Activated CD8-positive, alpha-beta T cell treated with anti-CD3 and anti-CD28 coated beads for 36 hours (primary cell): ENCODE data around the gene SELENOI. TPM values are rescaled to one million over a fixed set of nuclear protein-coding genes. Genes with fewer than 3 reads are reported as not detected.

Source experiments
- ATAC-seq: fragments of 200-7000 bp; cut with Tn5 transposase; one replicate; pipeline ENCODE4 v1.10.0; 2021; ENCODE audit warnings: mild to moderate bottlenecking, moderate library complexity
- CTCF ChIA-PET: fragments of 350-600 bp; sonication (Branson Sonifier 250); formaldehyde crosslinking; loops from one replicate; lab custom pipeline; 2021; ENCODE audit warnings: antibody characterized with exemption; lab: Charles Lee
- POLR2A ChIA-PET: fragments of 350-600 bp; sonication (Branson Sonifier 250); formaldehyde crosslinking; loops from one replicate; lab custom pipeline; 2021; ENCODE audit warnings: antibody characterized with exemption; lab: Charles Lee
- DNase-seq: peaks from one replicate; pipeline ENCODE4 v3.0.0-alpha.2; 2020
- H3K27ac Mint-ChIP-seq: one replicate; pipeline ENCODE4 v1.8.0; 2021; ENCODE audit warnings: mild to moderate bottlenecking, mixed read lengths
- H3K27me3 Mint-ChIP-seq: one replicate; pipeline ENCODE4 v1.8.0; 2021; ENCODE audit warnings: mixed read lengths
- H3K36me3 Mint-ChIP-seq: one replicate; pipeline ENCODE4 v1.8.0; 2021; ENCODE audit warnings: low read depth, mixed read lengths
- H3K4me1 Mint-ChIP-seq: one replicate; pipeline ENCODE4 v1.8.0; 2021; ENCODE audit warnings: low read depth, mixed read lengths
- H3K4me3 Mint-ChIP-seq: one replicate; pipeline ENCODE4 v1.8.0; 2021; ENCODE audit warnings: mild to moderate bottlenecking, moderate library complexity, mixed read lengths
- H3K9me3 Mint-ChIP-seq: one replicate; pipeline ENCODE4 v1.8.0; 2021; ENCODE audit warnings: mixed read lengths
- intact Hi-C: fragments of 100-400 bp; cut with micrococcal nuclease; formaldehyde crosslinking; loops from one replicate; pipeline ENCODE4 v1.10.0; 2022
- total RNA-seq, 2 experiments: library from RNA; stranded (reverse); gene quantifications; one replicate each; pipeline ENCODE4 v1.2.3, GENCODE V29; 2021
- TF ChIP-seq, protein P1 (sequence below): fragments of 200-600 bp; IDR thresholded peaks from one replicate; pipeline ENCODE4 v1.8.0; 2022; ENCODE audit warnings: antibody characterized with exemption, mild to moderate bottlenecking

Gene SELENOI
- total RNA-seq, 2 experiments from 2014 or later: 38.9 to 39.1 TPM

DNA sequence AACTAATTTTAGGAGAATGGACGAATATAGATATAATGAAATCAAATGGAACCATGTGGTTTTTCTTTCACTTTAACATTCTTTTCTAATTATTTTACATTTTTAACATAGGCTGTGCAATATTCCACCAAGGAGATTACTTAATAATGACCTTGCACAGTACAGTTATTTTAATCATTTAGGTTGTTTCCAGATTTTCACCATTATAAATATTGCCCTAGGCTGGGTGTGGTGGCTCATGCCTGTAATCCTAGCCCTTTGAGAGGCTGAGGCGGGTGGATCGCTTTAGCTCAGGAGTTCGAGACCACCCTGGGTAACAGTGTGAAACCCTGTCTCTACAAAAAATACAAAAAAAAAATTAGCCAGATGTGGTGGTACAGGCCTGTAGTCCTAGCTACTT lies 41.2 kb downstream of the SELENOI start:
- H3K9me3 Mint-ChIP-seq: no peaks in the 10 kb centered on the region
- DNase-seq (no peak), ATAC-seq (no peak)
- H3K27ac Mint-ChIP-seq: no peak overlapping the region
- no peaks in the 10 kb centered on the region for H3K27me3 Mint-ChIP-seq
- H3K4me1 Mint-ChIP-seq: no peaks in the 10 kb centered on the region
- CTCF ChIA-PET: interaction anchor here (1.5 kb wide), 1 partner anchor 27 kb away, joined by 3 read pairs; no protein-coding TSS in a partner anchor
- TF ChIP-seq, protein P1, sequence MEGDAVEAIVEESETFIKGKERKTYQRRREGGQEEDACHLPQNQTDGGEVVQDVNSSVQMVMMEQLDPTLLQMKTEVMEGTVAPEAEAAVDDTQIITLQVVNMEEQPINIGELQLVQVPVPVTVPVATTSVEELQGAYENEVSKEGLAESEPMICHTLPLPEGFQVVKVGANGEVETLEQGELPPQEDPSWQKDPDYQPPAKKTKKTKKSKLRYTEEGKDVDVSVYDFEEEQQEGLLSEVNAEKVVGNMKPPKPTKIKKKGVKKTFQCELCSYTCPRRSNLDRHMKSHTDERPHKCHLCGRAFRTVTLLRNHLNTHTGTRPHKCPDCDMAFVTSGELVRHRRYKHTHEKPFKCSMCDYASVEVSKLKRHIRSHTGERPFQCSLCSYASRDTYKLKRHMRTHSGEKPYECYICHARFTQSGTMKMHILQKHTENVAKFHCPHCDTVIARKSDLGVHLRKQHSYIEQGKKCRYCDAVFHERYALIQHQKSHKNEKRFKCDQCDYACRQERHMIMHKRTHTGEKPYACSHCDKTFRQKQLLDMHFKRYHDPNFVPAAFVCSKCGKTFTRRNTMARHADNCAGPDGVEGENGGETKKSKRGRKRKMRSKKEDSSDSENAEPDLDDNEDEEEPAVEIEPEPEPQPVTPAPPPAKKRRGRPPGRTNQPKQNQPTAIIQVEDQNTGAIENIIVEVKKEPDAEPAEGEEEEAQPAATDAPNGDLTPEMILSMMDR: no peak
- POLR2A ChIA-PET: no interaction called here
- H3K36me3 Mint-ChIP-seq: peaks cover 40% of the 10 kb centered on the region
- intact Hi-C loops: no loop called here
- H3K4me3 Mint-ChIP-seq: no peak overlapping the region

- TF ChIP-seq, protein P1: no peak
- DNase-seq (no peak), ATAC-seq (no peak)
- ChIA-PET POLR2A (no interaction called here), CTCF (interaction anchor here (1.0 kb wide), 1 partner anchor 10 kb away, joined by 3 read pairs; no protein-coding TSS in a partner anchor)
- no peaks in the 10 kb centered on the region for H3K9me3 Mint-ChIP-seq
- no peak overlapping the region for H3K4me3 Mint-ChIP-seq
- intact Hi-C loops: no loop called here
- peaks cover 19% of the 10 kb centered on the region for H3K36me3 Mint-ChIP-seq
- no peak overlapping the region for H3K27ac Mint-ChIP-seq
- H3K27me3 Mint-ChIP-seq: no peaks in the 10 kb centered on the region
- peaks cover 26% of the 10 kb centered on the region for H3K4me1 Mint-ChIP-seq
These were observed 48.8 kb downstream of the SELENOI start for GRCh38 chr2:26394694-26395093.

DNA sequence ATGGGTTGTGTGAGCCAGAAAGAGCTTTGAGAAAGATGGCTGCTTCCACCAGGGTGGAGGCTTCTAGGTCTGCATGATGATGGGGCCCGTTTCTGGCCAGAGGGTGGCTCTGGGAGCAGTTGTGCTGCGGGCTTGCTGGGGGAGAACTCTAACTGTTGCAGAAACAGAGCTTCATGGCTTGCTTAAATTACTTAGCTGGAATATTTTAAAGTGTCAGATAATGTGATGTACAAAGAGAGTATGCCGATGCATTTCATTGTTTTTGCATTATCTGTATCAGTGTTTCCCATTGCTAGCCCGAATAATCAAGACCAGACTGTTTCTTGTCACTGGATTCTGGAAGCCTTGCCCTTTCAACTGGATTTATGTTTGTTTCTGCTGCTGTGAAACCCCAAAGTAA lies 49.5 kb downstream of the SELENOI start:
- H3K9me3 Mint-ChIP-seq: no peaks in the 10 kb centered on the region
- CTCF ChIA-PET: no interaction called here
- peaks cover 26% of the 10 kb centered on the region for H3K4me1 Mint-ChIP-seq
- peaks cover 14% of the 10 kb centered on the region for H3K36me3 Mint-ChIP-seq
- H3K27me3 Mint-ChIP-seq: no peaks in the 10 kb centered on the region
- DNase-seq (no peak), ATAC-seq (no peak)
- H3K4me3 Mint-ChIP-seq: no peak overlapping the region
- H3K27ac Mint-ChIP-seq: no peak overlapping the region
- POLR2A ChIA-PET: interaction anchor here (0.9 kb wide), 2 partner anchors 14 kb away, joined by 3 to 4 read pairs; no protein-coding TSS in a partner anchor
- TF ChIP-seq, protein P1: no peak
- intact Hi-C loops: no loop called here

DNA sequence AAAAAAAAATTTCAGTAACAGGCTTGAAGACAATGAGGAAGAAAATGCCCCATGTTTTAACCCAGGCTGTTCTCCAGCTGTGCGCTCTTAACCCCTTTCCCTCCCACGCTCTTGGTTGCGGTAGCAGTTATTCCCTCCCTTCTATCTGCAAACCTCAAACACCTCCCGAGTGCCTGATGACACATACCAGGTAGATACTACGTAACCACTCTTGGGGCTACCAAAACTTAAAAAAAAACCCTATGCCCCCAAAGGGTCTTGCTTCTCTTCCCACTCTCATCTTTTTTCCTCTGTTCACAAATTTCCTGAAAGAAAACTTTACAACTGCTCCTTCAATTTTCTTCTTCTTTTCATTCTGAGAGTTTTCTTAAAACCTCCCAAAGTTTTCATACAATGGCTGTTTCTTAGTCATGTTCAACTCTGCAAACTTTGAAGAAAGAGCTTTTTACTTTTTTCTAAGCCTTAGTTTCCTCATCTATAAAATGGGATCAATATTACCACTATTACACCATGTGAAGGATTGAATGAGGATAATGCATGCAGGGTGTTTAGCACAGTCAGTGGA lies 50.9 kb downstream of the SELENOI start:
- H3K27me3 Mint-ChIP-seq: peaks cover 4% of the 10 kb centered on the region
- intact Hi-C loops: no loop called here
- H3K9me3 Mint-ChIP-seq: no peaks in the 10 kb centered on the region
- ATAC-seq (peak; percentile 88), DNase-seq (peak; percentile 85)
- ChIA-PET CTCF (interaction anchor here (0.9 kb wide), 1 partner anchor 73 kb away, joined by 3 read pairs; no protein-coding TSS in a partner anchor), POLR2A (interaction anchor here (0.7 to 1.2 kb wide), 4 partner anchors 10 to 215 kb away, joined by 3 to 5 read pairs (median 4); no protein-coding TSS in a partner anchor)
- peaks cover 29% of the 10 kb centered on the region for H3K4me1 Mint-ChIP-seq
- TF ChIP-seq, protein P1: no peak
- H3K36me3 Mint-ChIP-seq: peaks cover 11% of the 10 kb centered on the region
- H3K27ac Mint-ChIP-seq: peak overlapping the region; percentile 10
- H3K4me3 Mint-ChIP-seq: no peak overlapping the region

- ATAC-seq (no peak), DNase-seq (no peak)
- ChIA-PET POLR2A (interaction anchor here (0.8 kb wide), 1 partner anchor 66 kb away, joined by 4 read pairs; no protein-coding TSS in a partner anchor), CTCF (interaction anchor here (1.4 to 1.5 kb wide), 3 partner anchors 14 to 408 kb away, joined by 3 to 5 read pairs (median 3); no protein-coding TSS in a partner anchor)
- H3K4me3 Mint-ChIP-seq: no peak overlapping the region
- peaks cover 7% of the 10 kb centered on the region for H3K27me3 Mint-ChIP-seq
- intact Hi-C loops: no loop called here
- peaks cover 4% of the 10 kb centered on the region for H3K36me3 Mint-ChIP-seq
- H3K4me1 Mint-ChIP-seq: peaks cover 25% of the 10 kb centered on the region
- H3K9me3 Mint-ChIP-seq: no peaks in the 10 kb centered on the region
- TF ChIP-seq, protein P1: no peak
- H3K27ac Mint-ChIP-seq: no peak overlapping the region
These were observed 53.9 kb downstream of the SELENOI start for GRCh38 chr2:26399771-26400376.
